SK-N-MC (cell line): ENCODE data around the gene SAA4.
"Not testable (repeated sequence)": the region's sequence is repeated elsewhere in the genome, so short reads cannot be mapped to it uniquely, and the experiment has no call there.

ENCODE experiments used
- EZH2 ChIP-seq: fragments of 200-600 bp; sonication (generic); IDR thresholded peaks from one replicate; pipeline ENCODE4 v1.6.1; 2017; ENCODE audit warnings: antibody characterized with exemption
- FOXP2 ChIP-seq: optimal IDR thresholded peaks from 2 replicates; pipeline ENCODE3; 2011; ENCODE audit warnings: mild to moderate bottlenecking, moderate library complexity; ENCODE audit not compliant: insufficient read depth; ENCODE audit errors: extremely low read length, control extremely low read depth
- POLR2AphosphoS5 ChIP-seq: IDR thresholded peaks from 2 replicates; pipeline ENCODE4 v1.6.1; 2012; ENCODE audit warnings: mild to moderate bottlenecking, low read depth, low read length, borderline replicate concordance

- not testable (repeated sequence) for TF ChIP-seq POLR2AphosphoS5, FOXP2, EZH2
Observed at GRCh38 chr11:18267335-18268133, 30.9 kb upstream of the SAA4 start.
